ENCODE data around the gene LENEP. TPM values are rescaled to one million over a fixed set of nuclear protein-coding genes. Genes with fewer than 3 reads are reported as not detected.

LENEP gene
- polyA plus RNA-seq, 1 donor (not counting 4 experiments of a cell fraction or from before 2014, with no cell fraction given): not detected

DNA sequence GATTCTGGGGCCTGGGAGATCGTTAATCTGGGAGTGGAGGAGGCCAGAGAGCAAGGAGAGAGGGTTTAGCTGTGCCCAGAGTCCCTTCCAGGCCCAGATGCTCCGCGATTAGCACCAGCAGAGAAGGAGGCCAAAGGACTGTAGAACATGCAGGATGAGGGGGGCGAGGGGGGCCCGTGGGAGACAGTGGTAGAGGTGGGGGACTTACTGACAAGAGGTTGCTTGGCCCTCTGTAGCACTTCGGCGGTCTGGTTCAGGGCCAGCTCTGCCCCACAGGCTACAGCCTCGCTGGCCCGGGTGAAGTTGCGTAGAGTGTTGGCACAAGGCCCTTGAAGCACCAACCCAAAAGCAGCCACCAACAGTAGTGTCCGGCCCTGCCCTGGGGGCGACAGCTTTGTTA lies 39.5 kb downstream of the LENEP start:
- Histone ChIP-seq H3K9me1 (ENCODE audit: control insufficient read depth, extremely low read depth, insufficient read depth, low read length) (no peaks in the 10 kb centered on the region), H3K9me3 (ENCODE audit: control insufficient read depth, low read depth, low read length) (no peaks in the 10 kb centered on the region), H3K27me3 (ENCODE audit: control insufficient read depth, extremely low read depth, insufficient read depth, low read length) (no peaks in the 10 kb centered on the region), H3K27ac (ENCODE audit: control insufficient read depth, insufficient read depth, low read length) (no peak overlapping the region), H3K9ac (ENCODE audit: control insufficient read depth, extremely low read depth, insufficient read depth, low read length) (no peak overlapping the region), H3K36me3 (ENCODE audit: control insufficient read depth in 2 of 2, extremely low read depth in 1 of 2, insufficient read depth in 2 of 2, low read length in 2 of 2) (no peaks in the 10 kb centered on the region), H2AFZ (ENCODE audit: control insufficient read depth, low read length) (no peak overlapping the region), H3K4me2 (ENCODE audit: control insufficient read depth, extremely low read depth, insufficient read depth, low read depth, low read length) (no peak overlapping the region), H3K4me3 (ENCODE audit: control insufficient read depth in 2 of 3, extremely low read depth in 1 of 3, insufficient read depth in 2 of 3, low read depth in 1 of 3, low read length in 3 of 3) (no peak overlapping the region), H3K4me1 (ENCODE audit: control insufficient read depth, extremely low read depth, insufficient read depth, low read length) (peaks cover 15% of the 10 kb centered on the region), H4K20me1 (ENCODE audit: control insufficient read depth, extremely low read depth, insufficient read depth, low read length) (no peaks in the 10 kb centered on the region), H3K79me2 (ENCODE audit: control insufficient read depth, insufficient read depth, low read length) (no peaks in the 10 kb centered on the region)
- DNase-seq (ENCODE audit: low read depth, low spot score) (no peak), FAIRE-seq (no peak)
- dilution Hi-C loops (cut with MboI; ENCODE audit: extremely low pct_ligation_motif_present, low sequenced_read_pairs): no loop called here
- TF ChIP-seq CTCF (optimal IDR thresholded peaks at IDR 0.05 in 1 of 3, IDR thresholded peaks at IDR 0.05 in 1 of 3, conservative IDR thresholded peaks at IDR 0.05 in 1 of 3; ENCODE audit: extremely low read depth in 1 of 3, insufficient read depth in 2 of 3, low read length in 3 of 3): no peak
- no peak for TF ChIP-seq EZH2 (IDR thresholded peaks at IDR 0.05; ENCODE audit: low read length)

DNA sequence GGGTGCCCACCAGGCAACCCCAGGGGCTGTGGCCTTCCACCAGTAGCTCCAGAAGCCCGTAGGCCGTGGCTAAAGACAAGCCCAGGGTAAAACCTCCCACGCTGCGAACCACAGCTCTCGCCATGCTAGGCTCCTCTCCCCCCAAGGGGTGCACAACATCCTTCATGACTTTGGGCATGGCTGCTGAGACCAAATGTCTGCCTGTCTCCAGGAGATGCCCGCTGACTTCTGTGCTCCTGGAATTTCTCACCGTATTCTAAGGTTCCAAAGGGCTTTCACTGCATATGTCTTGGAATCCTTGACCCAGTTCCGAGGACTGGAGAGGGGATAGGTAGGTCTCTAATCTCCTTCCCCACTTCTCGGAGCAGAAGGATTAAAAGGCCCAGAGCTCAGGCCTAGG lies 40.1 kb downstream of the LENEP start, which contains the start of the genes DCST1 and DCST2:
TSS of gene DCST1 (plus strand) at position 301 of the 400 bp plus-strand sequence. CDS start 213 bp downstream, outside the sequence.
TSS of gene DCST2 (minus strand) at position 258 of the 400 bp plus-strand sequence. CDS start at position 178, 80 bp downstream.
- Histone ChIP-seq H3K27me3 (ENCODE audit: control insufficient read depth, extremely low read depth, insufficient read depth, low read length) (no peaks in the 10 kb centered on the region), H3K9me1 (ENCODE audit: control insufficient read depth, extremely low read depth, insufficient read depth, low read length) (no peaks in the 10 kb centered on the region), H3K79me2 (ENCODE audit: control insufficient read depth, insufficient read depth, low read length) (no peaks in the 10 kb centered on the region), H4K20me1 (ENCODE audit: control insufficient read depth, extremely low read depth, insufficient read depth, low read length) (no peaks in the 10 kb centered on the region), H2AFZ (ENCODE audit: control insufficient read depth, low read length) (peak within 1 kb of the TSS; percentile 16), H3K4me3 (ENCODE audit: control insufficient read depth in 2 of 3, extremely low read depth in 1 of 3, insufficient read depth in 2 of 3, low read depth in 1 of 3, low read length in 3 of 3) (no peak within 1 kb of the TSS), H3K9me3 (ENCODE audit: control insufficient read depth, low read depth, low read length) (no peaks in the 10 kb centered on the region), H3K27ac (ENCODE audit: control insufficient read depth, insufficient read depth, low read length) (no peak within 1 kb of the TSS), H3K9ac (ENCODE audit: control insufficient read depth, extremely low read depth, insufficient read depth, low read length) (no peak within 1 kb of the TSS), H3K4me2 (ENCODE audit: control insufficient read depth, extremely low read depth, insufficient read depth, low read depth, low read length) (peak within 1 kb of the TSS; percentile 7), H3K36me3 (ENCODE audit: control insufficient read depth in 2 of 2, extremely low read depth in 1 of 2, insufficient read depth in 2 of 2, low read length in 2 of 2) (no peaks in the 10 kb centered on the region), H3K4me1 (ENCODE audit: control insufficient read depth, extremely low read depth, insufficient read depth, low read length) (peaks cover 21% of the 10 kb centered on the region)
- no peak for FAIRE-seq
- DNase-seq (ENCODE audit: low read depth, low spot score): no peak
- TF ChIP-seq EZH2 (IDR thresholded peaks at IDR 0.05; ENCODE audit: low read length): no peak
- TF ChIP-seq CTCF (optimal IDR thresholded peaks at IDR 0.05 in 1 of 3, IDR thresholded peaks at IDR 0.05 in 1 of 3, conservative IDR thresholded peaks at IDR 0.05 in 1 of 3; ENCODE audit: extremely low read depth in 1 of 3, insufficient read depth in 2 of 3, low read length in 3 of 3): no peak
- dilution Hi-C loops (cut with MboI; ENCODE audit: extremely low pct_ligation_motif_present, low sequenced_read_pairs): no loop called here

All from keratinocyte (primary cell).